DOHH2 (cell line): ENCODE data around the gene FAM72B.
"Not testable (repeated sequence)": the region's sequence is repeated elsewhere in the genome, so short reads cannot be mapped to it uniquely, and the experiment has no call there.

Experiments
- H3F3A ChIP-seq: fragments of 200-600 bp; sonication (generic), shearing (Covaris generic); 2 replicates; pipeline ENCODE4 v1.6.0; 2016; ENCODE audit warnings: antibody characterized with exemption, mild to moderate bottlenecking; ENCODE audit not compliant: control insufficient read depth, insufficient read depth
- H3K27ac ChIP-seq: fragments of 200-600 bp; sonication (generic); 2 replicates; pipeline ENCODE4 v1.5.1; 2014; ENCODE audit warnings: low read depth, mild to moderate bottlenecking, low read length, moderate library complexity
- H3K27me3 ChIP-seq: fragments of 200-600 bp; sonication (generic); 2 replicates; pipeline ENCODE4 v1.6.1; 2014; ENCODE audit warnings: mild to moderate bottlenecking, low read length, mixed read lengths; ENCODE audit not compliant: control insufficient read depth
- H3K36me3 ChIP-seq: fragments of 200-600 bp; sonication (generic); 2 replicates; pipeline ENCODE4 v1.6.1; 2014; ENCODE audit warnings: mild to moderate bottlenecking, low read length, moderate library complexity, mixed read lengths; ENCODE audit not compliant: control insufficient read depth
- H3K4me1 ChIP-seq: fragments of 200-600 bp; sonication (generic); 2 replicates; pipeline ENCODE4 v1.6.1; 2014; ENCODE audit warnings: mild to moderate bottlenecking, low read length, mixed read lengths; ENCODE audit not compliant: control insufficient read depth
- H3K4me2 ChIP-seq: fragments of 200-600 bp; sonication (generic); 2 replicates; pipeline ENCODE4 v1.6.0; 2014; ENCODE audit warnings: mild to moderate bottlenecking, low read length, moderate library complexity
- H3K4me3 ChIP-seq: fragments of 200-600 bp; sonication (generic); 2 replicates; pipeline ENCODE4 v1.5.1; 2014; ENCODE audit warnings: mild to moderate bottlenecking, low read length, mixed read lengths
- H3K79me2 ChIP-seq: fragments of 200-600 bp; sonication (generic); 2 replicates; pipeline ENCODE4 v1.6.1; 2014; ENCODE audit warnings: mild to moderate bottlenecking, low read length, mixed read lengths; ENCODE audit not compliant: control insufficient read depth
- H3K9me2 ChIP-seq: fragments of 200-600 bp; sonication (generic); replicated peaks from 2 replicates; pipeline ENCODE4 v1.6.1; 2014; ENCODE audit warnings: mild to moderate bottlenecking, low read length, mixed read lengths; ENCODE audit not compliant: control insufficient read depth
- H3K9me3 ChIP-seq: fragments of 200-600 bp; sonication (generic); 2 replicates; pipeline ENCODE4 v1.6.1; 2014; ENCODE audit warnings: antibody characterized with exemption, low read length, mixed read lengths; ENCODE audit not compliant: control insufficient read depth, insufficient read depth
- H4K20me1 ChIP-seq: fragments of 200-600 bp; sonication (generic); 2 replicates; pipeline ENCODE4 v1.6.0; 2014; ENCODE audit warnings: low read depth, mild to moderate bottlenecking, antibody characterized with exemption, low read length, moderate library complexity; ENCODE audit not compliant: control insufficient read depth, insufficient read depth

The FAM72B gene

GRCh38 chr1:121221770-121222169, 37.6 kb upstream of the FAM72B start:
- H3K9me2 ChIP-seq, H3K36me3 ChIP-seq, H3F3A ChIP-seq, H3K4me2 ChIP-seq, H4K20me1 ChIP-seq, H3K4me1 ChIP-seq, H3K27me3 ChIP-seq, H3K4me3 ChIP-seq, H3K27ac ChIP-seq, H3K79me2 ChIP-seq, H3K9me3 ChIP-seq: not testable (repeated sequence)

GRCh38 chr1:121216676-121217075, 32.5 kb upstream of the FAM72B start:
- H3K27me3 ChIP-seq, H3K9me3 ChIP-seq, H3K9me2 ChIP-seq, H3K4me3 ChIP-seq, H3K4me1 ChIP-seq, H4K20me1 ChIP-seq, H3K79me2 ChIP-seq, H3F3A ChIP-seq, H3K27ac ChIP-seq, H3K36me3 ChIP-seq, H3K4me2 ChIP-seq: not testable (repeated sequence)

- not testable (repeated sequence) for H3K9me3 ChIP-seq, H3K27me3 ChIP-seq, H3K4me3 ChIP-seq, H3K9me2 ChIP-seq, H3K4me2 ChIP-seq, H3F3A ChIP-seq, H3K27ac ChIP-seq, H3K79me2 ChIP-seq, H3K36me3 ChIP-seq, H4K20me1 ChIP-seq, H3K4me1 ChIP-seq
These were observed 31.7 kb upstream of the FAM72B start for GRCh38 chr1:121215699-121216417.

GRCh38 chr1:121214544-121215156, 30.5 kb upstream of the FAM72B start:
- not testable (repeated sequence) for H3K79me2 ChIP-seq, H3K36me3 ChIP-seq, H3K4me1 ChIP-seq, H3K27me3 ChIP-seq, H3K9me2 ChIP-seq, H3F3A ChIP-seq, H3K27ac ChIP-seq, H3K4me2 ChIP-seq, H4K20me1 ChIP-seq, H3K9me3 ChIP-seq, H3K4me3 ChIP-seq

GRCh38 chr1:121213491-121213890, 29.4 kb upstream of the FAM72B start:
- not testable (repeated sequence) for H3K9me2 ChIP-seq, H3F3A ChIP-seq, H3K4me3 ChIP-seq, H3K4me2 ChIP-seq, H3K36me3 ChIP-seq, H3K9me3 ChIP-seq, H3K79me2 ChIP-seq, H4K20me1 ChIP-seq, H3K27me3 ChIP-seq, H3K4me1 ChIP-seq, H3K27ac ChIP-seq

GRCh38 chr1:121210778-121211177, 26.6 kb upstream of the FAM72B start:
- H3K9me2 ChIP-seq, result not testable (repeated sequence)

GRCh38 chr1:121208375-121208774, 24.2 kb upstream of the FAM72B start:
- not testable (repeated sequence) for H3K27ac ChIP-seq, H3K4me3 ChIP-seq, H3K79me2 ChIP-seq, H3K4me1 ChIP-seq, H3K9me2 ChIP-seq, H3F3A ChIP-seq, H3K27me3 ChIP-seq, H4K20me1 ChIP-seq, H3K36me3 ChIP-seq, H3K9me3 ChIP-seq, H3K4me2 ChIP-seq

More at GRCh38 chr1:121210778-121211177, 26.6 kb upstream of the FAM72B start:
- H4K20me1 ChIP-seq, H3K4me2 ChIP-seq, H3K4me1 ChIP-seq, H3K4me3 ChIP-seq, H3K27me3 ChIP-seq, H3K9me3 ChIP-seq, H3K27ac ChIP-seq, H3K36me3 ChIP-seq, H3F3A ChIP-seq, H3K79me2 ChIP-seq: not testable (repeated sequence)

GRCh38 chr1:121207328-121207727, 23.2 kb upstream of the FAM72B start:
- H3K4me2 ChIP-seq, H3F3A ChIP-seq, H3K79me2 ChIP-seq, H3K27me3 ChIP-seq, H3K4me3 ChIP-seq, H3K27ac ChIP-seq, H3K36me3 ChIP-seq, H3K9me3 ChIP-seq, H3K4me1 ChIP-seq, H4K20me1 ChIP-seq, H3K9me2 ChIP-seq: not testable (repeated sequence)
